ENCODE results near the gene DLGAP4. TPM values are rescaled to one million over a fixed set of nuclear protein-coding genes. Genes with fewer than 3 reads are reported as not detected.

DLGAP4 gene
- total and polyA plus RNA-seq, 10 of the 15 experiments (the other 5 are each of a cell fraction or from before 2014, with no cell fraction given), result 0.42 to 43.3 (median 19.0) TPM

DNA sequence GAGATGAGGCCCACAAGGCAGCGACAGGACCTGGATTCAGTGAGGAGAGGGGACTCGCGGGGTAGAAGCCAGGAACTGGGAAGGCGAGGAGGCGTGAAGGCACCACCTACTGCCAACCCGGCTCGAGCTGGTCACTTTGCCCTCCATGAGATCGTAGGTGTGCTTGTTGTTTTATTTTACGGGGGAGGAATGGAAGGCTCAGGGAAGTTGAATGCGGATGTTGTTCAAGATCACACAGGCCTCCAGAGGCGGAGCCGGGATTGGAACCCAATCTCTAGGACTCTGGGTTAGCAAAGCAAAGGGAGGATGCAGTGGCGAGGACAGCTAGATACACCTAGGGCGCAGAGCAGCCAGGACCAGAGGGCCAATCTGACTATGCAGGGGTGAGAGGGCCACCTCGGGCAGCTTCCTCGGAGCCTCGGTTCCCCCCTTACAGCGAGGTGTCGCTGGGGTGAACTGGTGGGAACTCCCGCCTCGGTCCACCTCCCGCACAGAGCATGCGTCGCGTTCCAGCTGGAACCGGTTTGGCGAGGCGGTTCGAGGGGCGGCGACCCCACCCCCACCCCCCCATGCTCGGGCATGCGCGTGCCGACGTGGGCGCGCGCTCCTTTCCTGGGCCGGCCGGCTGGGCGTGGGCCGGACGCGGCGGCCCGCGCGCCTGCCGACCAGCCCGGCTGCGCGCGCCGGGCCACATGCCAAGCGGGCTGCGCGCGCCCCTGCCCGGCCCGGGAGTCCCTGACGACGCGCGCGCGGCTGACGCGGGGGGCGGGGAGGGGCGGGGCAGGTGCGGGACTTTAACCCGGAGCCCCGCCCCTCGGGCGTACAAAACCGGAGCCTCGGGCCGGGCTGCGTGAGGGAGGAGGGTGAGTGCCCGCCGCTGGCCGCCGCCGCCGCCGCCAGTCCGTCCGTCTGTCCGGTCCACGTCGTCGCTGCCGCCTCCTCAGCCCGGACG lies 154.8 kb downstream of the DLGAP4 start (continued):
- TF ChIP-seq ZNF687 (IDR thresholded peaks at IDR 0.05) (peak; percentile 92), ZNF622 (IDR thresholded peaks at IDR 0.05) (no peak), HDAC2 (IDR thresholded peaks at IDR 0.05) (no peak), JUND (IDR thresholded peaks at IDR 0.05; ENCODE audit: low read depth, low read length) (no peak), ESRRA (IDR thresholded peaks at IDR 0.05; ENCODE audit: low read length) (no peak), HSF1 (IDR thresholded peaks at IDR 0.05; ENCODE audit: low read depth, low read length) (no peak), TARDBP (IDR thresholded peaks at IDR 0.05; ENCODE audit: borderline replicate concordance) (no peak), MLLT1 (IDR thresholded peaks at IDR 0.05) (peak; percentile 64; the same call in 1 of the 2 replicates), HDGF (IDR thresholded peaks at IDR 0.05) (peak; percentile 89), NR2C2 (IDR thresholded peaks at IDR 0.05; ENCODE audit: borderline replicate concordance, control insufficient read depth, insufficient read length, low read depth) (no peak), IRF5 (IDR thresholded peaks at IDR 0.05; ENCODE audit: borderline replicate concordance) (no peak), POU2F2 (IDR thresholded peaks at IDR 0.05; ENCODE audit: borderline replicate concordance, low read depth, low read length) (peak; percentile 47; the same call in 1 of the 3 replicates), RELB (IDR thresholded peaks at IDR 0.05; ENCODE audit: low read depth) (peak; percentile 72), KAT2A (conservative IDR thresholded peaks at IDR 0.05; ENCODE audit: control insufficient read depth, low read depth, low read length) (no peak), IKZF2 (IDR thresholded peaks at IDR 0.05) (no peak; a peak in 2 of 4 replicates), SUZ12 (IDR thresholded peaks at IDR 0.05; ENCODE audit: unreplicated experiment) (no peak), YY1 (IDR thresholded peaks at IDR 0.05; ENCODE audit: low read depth, low read length) (no peak)
- TF ChIP-seq, protein P1, sequence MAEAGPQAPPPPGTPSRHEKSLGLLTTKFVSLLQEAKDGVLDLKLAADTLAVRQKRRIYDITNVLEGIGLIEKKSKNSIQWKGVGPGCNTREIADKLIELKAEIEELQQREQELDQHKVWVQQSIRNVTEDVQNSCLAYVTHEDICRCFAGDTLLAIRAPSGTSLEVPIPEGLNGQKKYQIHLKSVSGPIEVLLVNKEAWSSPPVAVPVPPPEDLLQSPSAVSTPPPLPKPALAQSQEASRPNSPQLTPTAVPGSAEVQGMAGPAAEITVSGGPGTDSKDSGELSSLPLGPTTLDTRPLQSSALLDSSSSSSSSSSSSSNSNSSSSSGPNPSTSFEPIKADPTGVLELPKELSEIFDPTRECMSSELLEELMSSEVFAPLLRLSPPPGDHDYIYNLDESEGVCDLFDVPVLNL (IDR thresholded peaks at IDR 0.05; ENCODE audit: low read depth, low read length), result no peak

Measured in GM12878 (cell line).